ENCODE measurements around the gene TREM2.

Gene TREM2

DNA sequence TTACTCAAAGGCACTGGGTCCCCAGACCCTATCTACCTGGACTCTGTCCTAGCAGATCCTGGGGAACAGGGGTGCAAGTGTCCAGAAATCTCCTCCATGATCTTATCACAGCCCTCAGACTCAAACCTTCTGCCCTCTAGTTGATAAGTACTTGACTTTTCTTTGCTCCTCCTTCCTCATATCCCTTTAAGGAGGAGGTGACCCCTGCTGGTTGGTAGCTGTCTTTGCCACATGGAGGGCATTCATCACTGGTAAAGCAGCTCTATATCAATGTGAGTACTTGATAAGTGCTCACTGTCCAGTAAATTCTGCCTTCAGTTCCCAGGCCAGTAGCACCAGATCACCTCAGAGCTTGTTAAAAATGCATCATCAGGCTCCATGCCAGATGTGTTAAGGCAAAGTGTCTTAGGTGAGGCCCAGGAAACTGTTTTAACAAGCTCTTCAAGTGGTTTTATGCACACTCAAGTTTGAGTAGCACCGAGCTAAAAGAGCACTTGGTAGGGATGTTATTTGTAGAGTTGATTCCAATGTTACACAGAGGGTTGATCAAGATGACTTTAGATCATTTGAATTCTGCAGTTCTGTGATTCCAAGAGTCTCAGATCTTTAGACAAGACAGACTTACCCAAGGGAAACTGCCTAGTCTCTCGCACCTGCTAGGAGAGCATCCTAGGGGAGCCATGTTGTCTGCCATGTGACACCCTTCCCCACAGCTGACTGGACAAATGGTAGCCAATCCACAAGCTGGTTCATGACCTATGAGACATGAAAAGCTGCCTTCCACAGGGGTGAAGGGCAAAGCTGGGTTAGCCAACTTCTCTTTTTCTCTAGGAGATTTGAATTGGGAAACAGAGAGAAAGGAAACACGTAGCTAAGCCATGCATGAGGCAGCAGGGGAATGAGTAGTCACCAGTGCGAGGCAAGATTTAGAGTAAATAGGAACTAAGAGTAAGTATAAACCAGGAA lies 19.4 kb upstream of the TREM2 start:
- FAIRE-seq (peak; percentile 79), DNase-seq (ENCODE audit: insufficient read length, low spot score) (no peak)
- TF ChIP-seq TAF1 (IDR thresholded peaks at IDR 0.05; ENCODE audit: low read depth, low read length), result no peak
- TF ChIP-seq SPI1 (IDR thresholded peaks at IDR 0.05; ENCODE audit: low read depth, low read length), result no peak
- TF ChIP-seq PAX5 (IDR thresholded peaks at IDR 0.05; ENCODE audit: insufficient read depth, low read length, severe bottlenecking), result no peak
- TF ChIP-seq POLR2A (IDR thresholded peaks at IDR 0.05; ENCODE audit: low read depth, low read length), result no peak
- TF ChIP-seq POU2F2 (IDR thresholded peaks at IDR 0.05; ENCODE audit: low read depth, low read length), result no peak
- no peak for TF ChIP-seq POLR2AphosphoS5 (IDR thresholded peaks at IDR 0.05; ENCODE audit: low read depth, low read length)

DNA sequence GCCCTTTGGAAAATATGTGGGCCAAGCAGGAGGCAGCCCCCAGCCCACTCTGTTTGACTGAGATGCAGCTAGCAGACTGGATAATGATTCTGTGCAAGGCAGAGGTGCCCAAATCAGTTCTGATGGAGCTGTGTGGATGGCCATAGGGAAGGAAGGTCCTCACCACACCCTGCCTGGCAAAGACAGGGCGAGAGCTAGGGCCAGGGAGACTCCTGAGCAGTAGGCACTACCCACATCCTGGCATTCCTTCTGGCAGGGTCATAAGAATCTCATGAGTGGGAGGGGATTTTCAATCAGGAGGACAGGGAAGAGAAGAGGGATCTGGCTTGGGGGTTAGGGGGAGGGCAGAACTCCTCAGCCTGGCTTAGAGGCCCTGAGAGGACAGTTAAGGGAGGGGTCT lies 18.6 kb upstream of the TREM2 start:
- TF ChIP-seq TAF1 (IDR thresholded peaks at IDR 0.05; ENCODE audit: low read depth, low read length) (no peak), POLR2A (IDR thresholded peaks at IDR 0.05; ENCODE audit: low read depth, low read length) (no peak), SPI1 (IDR thresholded peaks at IDR 0.05; ENCODE audit: low read depth, low read length) (no peak), POLR2AphosphoS5 (IDR thresholded peaks at IDR 0.05; ENCODE audit: low read depth, low read length) (no peak), PAX5 (IDR thresholded peaks at IDR 0.05; ENCODE audit: insufficient read depth, low read length, severe bottlenecking) (no peak), POU2F2 (IDR thresholded peaks at IDR 0.05; ENCODE audit: low read depth, low read length) (no peak)
- FAIRE-seq, result no peak
- no peak for DNase-seq (ENCODE audit: insufficient read length, low spot score)

DNA sequence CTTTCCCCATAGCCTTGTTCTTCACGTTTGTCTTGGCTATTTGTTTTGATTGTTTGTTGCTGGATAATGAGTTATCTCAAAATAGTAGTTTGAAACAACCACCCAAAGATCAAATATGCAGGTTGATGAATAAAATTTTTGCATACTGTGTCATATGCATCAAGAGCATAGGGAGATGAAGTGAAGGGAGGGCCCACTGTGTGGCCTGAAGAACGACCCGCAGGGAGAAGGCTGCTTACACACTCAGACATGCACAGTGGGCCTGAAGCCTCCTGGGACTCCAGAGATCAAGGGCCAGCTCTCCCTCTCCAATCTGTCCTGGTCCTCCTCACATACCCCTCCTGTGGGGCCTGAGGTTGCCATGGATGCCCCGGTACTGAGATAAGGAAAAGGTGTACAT lies 16.2 kb upstream of the TREM2 start:
- no peak for FAIRE-seq

DNA sequence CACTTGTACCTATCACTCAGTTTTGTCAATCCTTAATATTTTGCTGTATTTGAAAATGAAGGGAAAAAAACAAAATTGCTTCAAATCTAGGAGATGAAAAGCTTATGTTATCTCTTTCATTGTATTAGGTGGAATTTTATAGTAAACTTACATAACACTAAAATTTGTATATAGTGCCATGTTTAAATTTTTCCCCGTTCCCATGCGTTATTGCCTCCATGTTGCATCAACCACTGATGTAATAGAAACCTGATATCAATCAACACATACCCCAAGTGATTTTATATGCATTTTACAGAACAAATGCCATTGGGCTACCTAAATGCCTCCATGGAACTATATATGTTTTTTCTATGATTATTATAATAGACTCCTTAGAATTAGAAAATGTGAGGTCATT lies 14.8 kb upstream of the TREM2 start:
- DNase-seq (ENCODE audit: insufficient read length, low spot score) (no peak), FAIRE-seq (no peak)
- TF ChIP-seq POLR2A (IDR thresholded peaks at IDR 0.05; ENCODE audit: low read depth, low read length), result no peak
- TF ChIP-seq POLR2AphosphoS5 (IDR thresholded peaks at IDR 0.05; ENCODE audit: low read depth, low read length), result no peak
- no peak for TF ChIP-seq PAX5 (IDR thresholded peaks at IDR 0.05; ENCODE audit: insufficient read depth, low read length, severe bottlenecking)
- TF ChIP-seq POU2F2 (IDR thresholded peaks at IDR 0.05; ENCODE audit: low read depth, low read length), result no peak
- no peak for TF ChIP-seq TAF1 (IDR thresholded peaks at IDR 0.05; ENCODE audit: low read depth, low read length)
- no peak for TF ChIP-seq SPI1 (IDR thresholded peaks at IDR 0.05; ENCODE audit: low read depth, low read length)

More for the DNA sequence above, 16.2 kb upstream of the TREM2 start:
- TF ChIP-seq POU2F2 (IDR thresholded peaks at IDR 0.05; ENCODE audit: low read depth, low read length), result no peak
- TF ChIP-seq PAX5 (IDR thresholded peaks at IDR 0.05; ENCODE audit: insufficient read depth, low read length, severe bottlenecking), result no peak
- TF ChIP-seq TAF1 (IDR thresholded peaks at IDR 0.05; ENCODE audit: low read depth, low read length), result no peak
- no peak for TF ChIP-seq POLR2A (IDR thresholded peaks at IDR 0.05; ENCODE audit: low read depth, low read length)
- no peak for TF ChIP-seq POLR2AphosphoS5 (IDR thresholded peaks at IDR 0.05; ENCODE audit: low read depth, low read length)
- TF ChIP-seq SPI1 (IDR thresholded peaks at IDR 0.05; ENCODE audit: low read depth, low read length), result no peak
- no peak for DNase-seq (ENCODE audit: insufficient read length, low spot score)

DNA sequence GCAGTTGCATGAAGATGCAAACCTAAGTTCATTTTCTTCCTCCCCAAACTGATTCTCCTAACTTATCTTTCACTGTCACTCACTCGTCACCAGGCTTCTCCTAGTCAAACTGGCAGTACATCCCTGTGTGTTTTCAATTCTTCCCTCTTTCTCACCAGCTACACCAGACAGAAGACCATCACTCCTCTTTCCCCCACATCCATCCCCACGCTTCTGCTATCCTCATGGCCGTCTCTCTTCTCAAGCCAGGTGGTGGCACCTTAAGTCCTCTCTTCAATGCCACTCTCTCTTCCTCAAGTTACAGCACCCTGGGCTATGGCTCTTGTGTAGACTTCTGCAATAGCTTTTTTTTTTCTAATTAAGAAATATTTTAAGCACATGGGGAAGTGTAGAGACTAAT lies 14.4 kb upstream of the TREM2 start:
- no peak for FAIRE-seq
- TF ChIP-seq POLR2AphosphoS5 (IDR thresholded peaks at IDR 0.05; ENCODE audit: low read depth, low read length), result no peak
- no peak for TF ChIP-seq PAX5 (IDR thresholded peaks at IDR 0.05; ENCODE audit: insufficient read depth, low read length, severe bottlenecking)
- no peak for TF ChIP-seq POU2F2 (IDR thresholded peaks at IDR 0.05; ENCODE audit: low read depth, low read length)
- TF ChIP-seq TAF1 (IDR thresholded peaks at IDR 0.05; ENCODE audit: low read depth, low read length), result no peak
- no peak for TF ChIP-seq SPI1 (IDR thresholded peaks at IDR 0.05; ENCODE audit: low read depth, low read length)
- no peak for DNase-seq (ENCODE audit: insufficient read length, low spot score)

DNA sequence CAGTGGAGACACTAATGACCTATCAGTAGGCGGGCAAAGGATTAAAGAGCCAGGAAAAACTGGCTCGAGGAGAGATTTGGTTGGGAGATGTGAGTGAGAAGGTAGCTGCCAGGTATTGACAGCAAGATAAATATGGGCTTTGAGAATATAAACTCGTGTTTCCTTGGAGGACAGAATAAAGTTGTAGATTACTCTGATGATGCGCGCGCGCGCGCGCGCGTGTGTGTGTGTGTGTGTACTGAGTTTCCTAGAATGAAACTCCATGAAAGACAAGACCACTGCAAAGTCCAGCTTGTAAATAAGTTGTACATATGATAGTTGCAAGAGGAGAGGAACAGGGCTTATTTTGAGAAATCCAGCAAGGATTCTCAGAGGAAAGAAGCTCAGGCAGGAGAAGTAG lies 13.3 kb upstream of the TREM2 start:
- FAIRE-seq (no peak), DNase-seq (ENCODE audit: insufficient read length, low spot score) (no peak)
- TF ChIP-seq POU2F2 (IDR thresholded peaks at IDR 0.05; ENCODE audit: low read depth, low read length) (no peak), POLR2A (IDR thresholded peaks at IDR 0.05; ENCODE audit: low read depth, low read length) (no peak), PAX5 (IDR thresholded peaks at IDR 0.05; ENCODE audit: insufficient read depth, low read length, severe bottlenecking) (no peak), TAF1 (IDR thresholded peaks at IDR 0.05; ENCODE audit: low read depth, low read length) (no peak), SPI1 (IDR thresholded peaks at IDR 0.05; ENCODE audit: low read depth, low read length) (no peak), POLR2AphosphoS5 (IDR thresholded peaks at IDR 0.05; ENCODE audit: low read depth, low read length) (no peak)

DNA sequence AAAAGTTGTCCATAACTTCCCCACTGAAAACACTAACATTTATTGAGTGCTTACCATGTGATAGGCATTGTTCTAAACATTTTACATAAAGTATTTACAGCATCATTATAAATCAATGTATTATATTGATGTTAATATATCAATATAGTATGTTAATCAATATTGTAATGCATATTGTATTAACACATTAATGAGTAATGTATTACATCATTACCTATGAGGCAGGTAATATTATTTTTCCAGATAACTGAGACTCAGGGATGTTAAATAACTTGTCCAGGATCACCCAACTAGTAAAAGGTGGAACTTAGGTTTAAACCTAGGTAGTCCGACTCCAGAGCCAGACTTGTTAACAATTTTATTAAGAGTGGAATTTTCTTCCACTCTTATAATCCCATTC lies 12.2 kb upstream of the TREM2 start:
- FAIRE-seq (no peak), DNase-seq (ENCODE audit: insufficient read length, low spot score) (no peak)
- no peak for TF ChIP-seq POLR2A (IDR thresholded peaks at IDR 0.05; ENCODE audit: low read depth, low read length)
- TF ChIP-seq SPI1 (IDR thresholded peaks at IDR 0.05; ENCODE audit: low read depth, low read length), result no peak
- TF ChIP-seq PAX5 (IDR thresholded peaks at IDR 0.05; ENCODE audit: insufficient read depth, low read length, severe bottlenecking), result no peak
- no peak for TF ChIP-seq POU2F2 (IDR thresholded peaks at IDR 0.05; ENCODE audit: low read depth, low read length)
- no peak for TF ChIP-seq POLR2AphosphoS5 (IDR thresholded peaks at IDR 0.05; ENCODE audit: low read depth, low read length)
- no peak for TF ChIP-seq TAF1 (IDR thresholded peaks at IDR 0.05; ENCODE audit: low read depth, low read length)

DNA sequence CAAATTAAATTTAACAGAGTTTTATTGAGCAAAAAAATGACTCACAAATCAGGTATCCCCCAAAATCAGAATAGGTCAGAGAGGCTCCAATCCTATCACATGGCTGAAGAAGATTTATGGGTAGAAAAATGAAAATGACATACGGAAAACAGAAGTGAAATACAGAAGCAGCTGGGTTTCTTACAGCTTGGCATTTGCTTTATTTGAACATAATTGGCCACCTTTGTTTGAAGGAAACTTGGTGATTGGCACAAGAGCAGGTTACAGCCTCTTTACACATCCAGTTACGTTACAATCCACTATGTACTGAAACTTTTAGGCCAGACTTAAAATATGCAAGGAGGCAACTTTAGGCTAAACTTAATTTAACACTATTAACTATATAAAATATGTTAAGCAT lies 11.7 kb upstream of the TREM2 start:
- FAIRE-seq (no peak), DNase-seq (ENCODE audit: insufficient read length, low spot score) (no peak)
- TF ChIP-seq SPI1 (IDR thresholded peaks at IDR 0.05; ENCODE audit: low read depth, low read length) (no peak; the same call in 1 of the 2 replicates), POLR2A (IDR thresholded peaks at IDR 0.05; ENCODE audit: low read depth, low read length) (no peak), PAX5 (IDR thresholded peaks at IDR 0.05; ENCODE audit: insufficient read depth, low read length, severe bottlenecking) (no peak), TAF1 (IDR thresholded peaks at IDR 0.05; ENCODE audit: low read depth, low read length) (no peak), POLR2AphosphoS5 (IDR thresholded peaks at IDR 0.05; ENCODE audit: low read depth, low read length) (no peak), POU2F2 (IDR thresholded peaks at IDR 0.05; ENCODE audit: low read depth, low read length) (no peak)

DNA sequence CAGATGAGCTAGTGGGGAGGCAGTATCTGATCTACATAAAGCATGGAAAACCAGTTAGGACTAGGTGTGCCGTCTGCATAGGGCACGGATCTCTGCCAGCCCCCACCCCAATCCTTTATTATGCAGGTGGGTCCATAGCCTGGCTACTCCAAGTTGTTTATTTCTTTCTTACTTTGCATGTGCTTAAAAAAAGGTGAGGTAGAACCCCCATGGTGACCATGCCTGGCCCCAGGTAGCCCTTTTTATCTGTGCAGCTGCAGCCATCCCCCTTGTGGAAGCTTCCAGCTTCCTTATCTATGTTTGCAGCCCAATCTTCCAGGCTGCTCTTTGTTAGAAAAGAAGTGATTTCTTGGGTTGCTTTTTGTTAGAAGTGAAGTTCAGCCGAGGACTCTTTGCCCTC lies 9.0 kb upstream of the TREM2 start:
- TF ChIP-seq SPI1 (IDR thresholded peaks at IDR 0.05; ENCODE audit: low read depth, low read length), result no peak
- TF ChIP-seq TAF1 (IDR thresholded peaks at IDR 0.05; ENCODE audit: low read depth, low read length), result no peak
- TF ChIP-seq POU2F2 (IDR thresholded peaks at IDR 0.05; ENCODE audit: low read depth, low read length), result no peak
- DNase-seq (ENCODE audit: insufficient read length, low spot score), result no peak
- FAIRE-seq, result no peak

Measured in GM12891 (cell line).